Measurements from ENCODE around the gene ROMO1. TPM values are rescaled to one million over a fixed set of nuclear protein-coding genes. Genes with fewer than 3 reads are reported as not detected.
A peak's percentile ranks its signal among the peaks of the same experiment; 100 is the strongest.
"Not testable (repeated sequence)": the region's sequence is repeated elsewhere in the genome, so short reads cannot be mapped to it uniquely, and the experiment has no call there.

ROMO1 gene
- total RNA-seq, 1 donor from 2014 or later: 938 TPM

- TF ChIP-seq, protein P1, sequence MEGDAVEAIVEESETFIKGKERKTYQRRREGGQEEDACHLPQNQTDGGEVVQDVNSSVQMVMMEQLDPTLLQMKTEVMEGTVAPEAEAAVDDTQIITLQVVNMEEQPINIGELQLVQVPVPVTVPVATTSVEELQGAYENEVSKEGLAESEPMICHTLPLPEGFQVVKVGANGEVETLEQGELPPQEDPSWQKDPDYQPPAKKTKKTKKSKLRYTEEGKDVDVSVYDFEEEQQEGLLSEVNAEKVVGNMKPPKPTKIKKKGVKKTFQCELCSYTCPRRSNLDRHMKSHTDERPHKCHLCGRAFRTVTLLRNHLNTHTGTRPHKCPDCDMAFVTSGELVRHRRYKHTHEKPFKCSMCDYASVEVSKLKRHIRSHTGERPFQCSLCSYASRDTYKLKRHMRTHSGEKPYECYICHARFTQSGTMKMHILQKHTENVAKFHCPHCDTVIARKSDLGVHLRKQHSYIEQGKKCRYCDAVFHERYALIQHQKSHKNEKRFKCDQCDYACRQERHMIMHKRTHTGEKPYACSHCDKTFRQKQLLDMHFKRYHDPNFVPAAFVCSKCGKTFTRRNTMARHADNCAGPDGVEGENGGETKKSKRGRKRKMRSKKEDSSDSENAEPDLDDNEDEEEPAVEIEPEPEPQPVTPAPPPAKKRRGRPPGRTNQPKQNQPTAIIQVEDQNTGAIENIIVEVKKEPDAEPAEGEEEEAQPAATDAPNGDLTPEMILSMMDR (conservative IDR thresholded peaks at IDR 0.05; ENCODE audit: low read depth, low read length): peak; percentile 33
- peak overlapping the region; percentile 98 for H3K4me3 ChIP-seq (ENCODE audit: low read depth, low read length)
- DNase-seq (ENCODE audit: low read depth): no peak
Observed at GRCh38 chr20:35739294-35740163, 40.3 kb downstream of the ROMO1 start.

DNA sequence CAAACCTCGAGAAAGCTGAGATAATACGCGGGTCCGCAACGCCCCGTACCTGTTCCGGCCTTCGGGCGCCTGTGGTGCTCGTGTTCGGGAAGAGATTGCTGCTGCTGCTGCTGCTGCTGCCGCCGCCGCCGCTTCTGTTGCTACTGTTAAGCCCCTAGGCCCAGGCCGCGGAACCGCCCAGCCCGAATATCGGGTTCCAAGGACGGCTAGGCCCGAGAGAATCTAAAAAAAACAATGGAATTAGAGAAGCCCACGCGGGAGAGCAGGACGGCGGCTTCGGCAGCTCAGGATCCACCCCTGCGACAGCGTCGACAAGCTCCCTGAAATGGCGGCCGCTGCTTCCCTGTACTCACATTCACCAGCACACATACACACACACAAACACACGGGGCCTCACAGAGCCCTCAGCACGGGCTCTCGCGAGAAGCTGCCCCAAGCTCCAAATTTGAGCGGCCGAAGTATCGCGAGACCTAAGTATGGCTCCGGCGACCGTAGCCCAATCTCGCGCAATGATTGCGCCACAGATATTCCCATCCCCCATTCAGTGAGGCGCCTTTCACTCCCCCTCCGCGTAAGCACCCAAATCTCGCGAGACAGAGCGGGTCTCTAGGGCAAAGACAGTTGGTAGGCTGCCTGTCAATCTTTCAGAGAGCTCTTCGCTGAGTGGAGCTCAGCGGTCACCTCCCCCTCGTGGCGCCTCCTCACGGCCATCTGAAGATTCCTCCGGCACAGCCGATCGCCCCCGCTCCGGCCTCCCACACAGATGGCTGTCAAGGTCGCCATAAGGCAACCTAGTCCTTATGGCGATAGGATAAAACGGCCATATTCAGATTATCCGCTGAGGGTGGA, 42.9 kb downstream of the ROMO1 start, which contains the start of gene RBM39:
Gene RBM39 (minus strand): TSS at position 369 of the 849 bp plus-strand sequence. CDS start 1,386 bp downstream, outside the sequence.
- TF ChIP-seq, protein P1 (conservative IDR thresholded peaks at IDR 0.05; ENCODE audit: low read depth, low read length): peak; percentile 47
- DNase-seq (ENCODE audit: low read depth): peak; percentile 99
- peak within 1 kb of the TSS; percentile 98 for H3K4me3 ChIP-seq (ENCODE audit: low read depth, low read length)

GRCh38 chr20:35742741-35743523, 43.7 kb downstream of the ROMO1 start:
- no peak for DNase-seq (ENCODE audit: low read depth)
- H3K4me3 ChIP-seq (ENCODE audit: low read depth, low read length): peak overlapping the region; percentile 88
- TF ChIP-seq, protein P1 (conservative IDR thresholded peaks at IDR 0.05; ENCODE audit: low read depth, low read length): no peak

- H3K4me3 ChIP-seq (ENCODE audit: low read depth, low read length): no peak overlapping the region
- TF ChIP-seq, protein P1 (conservative IDR thresholded peaks at IDR 0.05; ENCODE audit: low read depth, low read length): no peak
- no peak for DNase-seq (ENCODE audit: low read depth)
Observed at GRCh38 chr20:35743693-35744491, 44.7 kb downstream of the ROMO1 start.

GRCh38 chr20:35744492-35744841, 45.3 kb downstream of the ROMO1 start:
- not testable (repeated sequence) for DNase-seq (ENCODE audit: low read depth); H3K4me3 ChIP-seq (ENCODE audit: low read depth, low read length)

Other genes starting within 250 kb of the ROMO1 start
- 31.1 and 91.7 TPM in 2 replicates for gene CEP250, start 243.8 kb upstream of the ROMO1 start, total RNA-seq
- gene C20orf173, start 169.8 kb upstream of the ROMO1 start, total RNA-seq: not detected in 2 replicates
- 179 and 203 TPM in 2 replicates for gene ERGIC3, start 157.3 kb upstream of the ROMO1 start, total RNA-seq
- gene SPAG4, start 83.6 kb upstream of the ROMO1 start, total RNA-seq: 3.5 and 15.9 TPM in 2 replicates
- gene CPNE1, start 34.5 kb upstream of the ROMO1 start, total RNA-seq: 22.5 and 177 TPM in 2 replicates
- gene RBM12, start 34.5 kb upstream of the ROMO1 start, total RNA-seq: 46.3 and 47.3 TPM in 2 replicates
- 10.3 and 39.9 TPM in 2 replicates for gene NFS1, start 53 bp upstream of the ROMO1 start, total RNA-seq
- 117 and 148 TPM in 2 replicates for gene RBM39, start 42.9 kb downstream of the ROMO1 start, total RNA-seq
- gene PHF20, start 72.6 kb downstream of the ROMO1 start, total RNA-seq: 19.0 and 28.4 TPM in 2 replicates